Astrocyte of the cerebellum (primary cell): ENCODE measurements around the gene EMC8.

Source experiments
- DNase-seq: peaks from one replicate; pipeline ENCODE4 v3.0.0-alpha.2; 2011; ENCODE audit warnings: low read depth
- H3K4me3 ChIP-seq: 2 replicates; pipeline ENCODE4 v1.5.1; 2011; ENCODE audit warnings: mild to moderate bottlenecking, low read depth, low read length, moderate library complexity
- in situ Hi-C: cut with HindIII; loops from 2 replicates; pipeline ENCODE4 v1.10.0; 2017; ENCODE audit warnings: low sequenced_read_pairs
- TF ChIP-seq, protein P1 (sequence below): IDR thresholded peaks from 2 replicates; pipeline ENCODE4 v1.5.1; 2012; ENCODE audit warnings: low read length, low read depth, moderate library complexity, mild to moderate bottlenecking; ENCODE audit errors: missing control alignments

Gene EMC8

DNA sequence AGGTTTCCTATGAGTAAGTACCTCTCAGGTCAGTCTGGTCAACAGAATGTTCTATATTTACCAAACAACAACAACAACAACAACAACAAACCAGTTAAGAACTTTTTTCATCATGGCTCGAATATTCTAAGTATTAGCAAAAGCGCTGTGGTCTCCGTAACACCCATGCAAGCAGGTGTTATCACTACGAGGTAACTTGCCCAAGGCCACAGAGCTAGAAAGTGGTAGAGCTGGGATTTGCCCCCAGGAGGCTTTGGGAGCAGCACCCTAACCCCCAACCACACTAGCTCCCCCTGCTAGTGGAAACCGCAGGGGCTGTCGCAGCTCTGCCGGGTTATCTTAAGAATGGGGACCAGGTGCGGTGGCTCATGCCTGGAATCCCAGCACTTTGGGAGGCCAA is 24.5 kb downstream of the EMC8 start:
- no peak overlapping the region for H3K4me3 ChIP-seq
- in situ Hi-C loops = no loop called here
- TF ChIP-seq, protein P1, sequence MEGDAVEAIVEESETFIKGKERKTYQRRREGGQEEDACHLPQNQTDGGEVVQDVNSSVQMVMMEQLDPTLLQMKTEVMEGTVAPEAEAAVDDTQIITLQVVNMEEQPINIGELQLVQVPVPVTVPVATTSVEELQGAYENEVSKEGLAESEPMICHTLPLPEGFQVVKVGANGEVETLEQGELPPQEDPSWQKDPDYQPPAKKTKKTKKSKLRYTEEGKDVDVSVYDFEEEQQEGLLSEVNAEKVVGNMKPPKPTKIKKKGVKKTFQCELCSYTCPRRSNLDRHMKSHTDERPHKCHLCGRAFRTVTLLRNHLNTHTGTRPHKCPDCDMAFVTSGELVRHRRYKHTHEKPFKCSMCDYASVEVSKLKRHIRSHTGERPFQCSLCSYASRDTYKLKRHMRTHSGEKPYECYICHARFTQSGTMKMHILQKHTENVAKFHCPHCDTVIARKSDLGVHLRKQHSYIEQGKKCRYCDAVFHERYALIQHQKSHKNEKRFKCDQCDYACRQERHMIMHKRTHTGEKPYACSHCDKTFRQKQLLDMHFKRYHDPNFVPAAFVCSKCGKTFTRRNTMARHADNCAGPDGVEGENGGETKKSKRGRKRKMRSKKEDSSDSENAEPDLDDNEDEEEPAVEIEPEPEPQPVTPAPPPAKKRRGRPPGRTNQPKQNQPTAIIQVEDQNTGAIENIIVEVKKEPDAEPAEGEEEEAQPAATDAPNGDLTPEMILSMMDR = no peak
- DNase-seq = no peak

- in situ Hi-C loops = no loop called here
- TF ChIP-seq, protein P1 = no peak
These were observed 25.2 kb downstream of the EMC8 start for GRCh38 chr16:85774136-85774535.

DNA sequence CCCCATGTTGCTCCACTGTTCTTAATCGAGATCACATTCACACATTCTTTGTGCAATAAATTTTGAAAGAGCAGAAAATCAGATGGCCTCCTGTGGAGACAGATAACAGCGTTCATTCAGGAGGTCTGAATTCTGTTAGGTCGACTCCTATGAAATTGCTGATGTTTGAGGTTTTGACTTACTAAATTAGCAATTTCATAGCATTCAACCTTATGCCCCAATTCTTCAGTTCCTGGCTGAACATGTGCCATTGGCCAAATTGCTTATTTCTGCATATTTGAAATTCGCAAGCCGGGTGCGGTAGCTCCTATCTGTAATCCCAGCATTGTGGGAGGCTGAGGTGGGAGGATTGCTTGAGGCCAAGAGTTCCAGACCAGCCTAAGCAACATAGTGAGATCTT is 26.3 kb downstream of the EMC8 start:
- DNase-seq = no peak
- TF ChIP-seq, protein P1 = no peak
- in situ Hi-C loops = no loop called here
- H3K4me3 ChIP-seq = no peak overlapping the region

More at GRCh38 chr16:85774136-85774535, 25.2 kb downstream of the EMC8 start:
- DNase-seq = no peak
- H3K4me3 ChIP-seq = no peak overlapping the region

DNA sequence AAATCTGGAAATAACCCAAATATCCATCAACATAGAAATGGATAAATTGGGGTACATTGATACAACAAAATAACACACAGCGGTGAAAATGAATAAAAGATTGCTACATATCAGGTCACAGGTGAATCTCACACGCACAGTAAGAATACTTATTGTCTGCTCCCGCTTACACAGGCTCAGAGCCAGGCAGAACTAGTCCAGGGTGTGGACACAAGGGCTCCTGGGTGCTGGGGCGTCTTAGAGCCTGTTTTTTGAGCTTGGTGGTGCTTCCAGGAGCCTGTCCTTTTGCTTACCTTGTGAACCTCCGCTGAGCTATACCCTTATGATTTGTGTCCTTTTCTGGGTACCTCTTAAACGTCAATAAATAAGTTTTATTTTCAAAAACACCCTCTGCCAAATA is 28.6 kb downstream of the EMC8 start:
- H3K4me3 ChIP-seq = no peak overlapping the region
- TF ChIP-seq, protein P1 = no peak
- DNase-seq = no peak
- in situ Hi-C loops = no loop called here

DNA sequence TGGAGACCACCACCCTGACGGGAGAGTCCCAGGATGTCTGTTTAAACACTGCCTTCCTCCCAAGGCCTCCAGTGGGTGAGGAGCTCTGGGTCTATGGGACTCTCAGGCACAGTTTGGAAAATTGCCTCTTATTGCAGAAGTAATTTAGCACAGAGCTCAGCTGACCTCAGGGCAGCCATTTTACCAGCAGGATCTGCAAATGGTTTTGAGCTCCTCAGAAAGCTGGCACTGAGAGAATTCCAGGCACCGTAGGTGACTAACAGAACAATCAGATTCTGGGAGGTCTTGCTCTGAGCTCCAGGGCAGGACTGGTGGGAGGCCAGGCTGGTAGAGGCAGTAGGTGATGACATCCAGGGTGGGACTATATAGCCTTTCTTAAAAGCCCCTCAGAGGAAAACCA is 31.1 kb downstream of the EMC8 start:
- TF ChIP-seq, protein P1 = no peak
- no peak overlapping the region for H3K4me3 ChIP-seq
- in situ Hi-C loops = no loop called here
- DNase-seq = no peak

GRCh38 chr16:85767531-85767930 is 31.8 kb downstream of the EMC8 start:
- in situ Hi-C loops = no loop called here
- TF ChIP-seq, protein P1 = no peak
- H3K4me3 ChIP-seq = no peak overlapping the region
- no peak for DNase-seq

- in situ Hi-C loops = no loop called here
- DNase-seq = no peak
- TF ChIP-seq, protein P1 = no peak
- no peak overlapping the region for H3K4me3 ChIP-seq
These were observed 33.6 kb downstream of the EMC8 start for GRCh38 chr16:85765767-85766166.
